Measurements from ENCODE around the gene THOC7.

DNA sequence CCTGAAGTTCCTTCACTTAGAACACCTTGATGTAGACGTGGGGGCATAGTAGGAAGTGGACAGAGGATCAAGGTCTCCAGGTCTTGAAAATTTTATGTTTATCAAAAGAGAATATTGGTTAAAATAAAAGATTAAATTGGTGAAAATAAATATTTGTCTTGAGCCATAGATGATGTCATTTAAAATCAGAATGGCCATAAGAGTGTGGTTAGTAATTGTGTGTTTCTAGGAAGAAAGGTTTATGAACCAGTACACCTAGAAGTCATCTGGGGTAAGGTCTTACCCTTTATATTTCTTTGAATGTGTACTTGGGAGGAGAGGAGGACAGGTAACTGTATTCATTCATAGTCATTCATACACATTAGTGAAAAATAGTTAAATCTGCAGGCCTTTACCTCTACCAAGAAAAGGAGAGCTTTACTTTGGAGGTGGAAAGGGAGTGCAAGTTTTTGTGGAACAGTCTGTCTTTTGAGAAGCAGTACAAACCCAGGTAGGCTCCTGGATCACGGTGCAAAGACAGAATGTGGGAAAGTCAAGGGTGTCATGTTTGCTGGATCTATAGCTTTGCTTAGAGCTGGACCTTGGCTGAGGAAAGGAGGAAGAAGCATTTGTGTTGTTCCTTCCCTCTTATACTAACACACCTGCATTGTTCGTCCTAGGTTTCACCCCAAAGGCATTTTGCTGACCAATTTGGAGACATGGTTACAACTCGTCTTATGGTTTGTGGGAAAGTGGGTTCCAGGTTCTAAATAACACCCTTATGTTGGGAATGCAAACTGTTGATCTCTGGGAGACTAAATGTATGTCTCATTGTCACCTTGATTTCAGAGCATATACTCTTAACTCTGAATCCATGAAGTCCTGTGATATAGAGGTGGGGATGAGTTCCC, 42.4 kb upstream of the THOC7 start:
- TF ChIP-seq CTCF (IDR thresholded peaks at IDR 0.05; ENCODE audit: low read depth, low read length), result no peak
- no peak for TF ChIP-seq MAX (IDR thresholded peaks at IDR 0.05; ENCODE audit: low read depth, low read length)
- TF ChIP-seq POLR2A (IDR thresholded peaks at IDR 0.05; ENCODE audit: extremely low read depth, insufficient read length), result no peak
